SK-N-SH (cell line): ENCODE data around the gene PROM1. TPM values are rescaled to one million over a fixed set of nuclear protein-coding genes. Genes with fewer than 3 reads are reported as not detected.

Experiments
- CTCF ChIA-PET: fragments of 300-600, 350-600 bp; formaldehyde crosslinking; extraction: SDS; loops from one replicate; lab custom pipeline; 2021; lab: Yijun Ruan, JAX
- POLR2A ChIA-PET: fragments of 350-600 bp; sonication (Branson Sonifier 250); formaldehyde crosslinking; extraction: SDS; loops from one replicate; lab custom pipeline; 2020; ENCODE audit warnings: antibody characterized with exemption, inconsistent platforms; lab: Yijun Ruan, JAX
- DNase-seq: peaks from one replicate; pipeline ENCODE4 v3.0.0; 2012
- H2AFZ ChIP-seq: fragments of 200-600 bp; sonication (generic); 2 replicates; pipeline ENCODE4 v1.8.1; 2016; ENCODE audit warnings: antibody characterized with exemption, mild to moderate bottlenecking, low read depth
- H3F3A ChIP-seq: fragments of 200-600 bp; sonication (generic); replicated peaks from 2 replicates; pipeline ENCODE3; 2016; ENCODE audit warnings: antibody characterized with exemption, mild to moderate bottlenecking; ENCODE audit not compliant: insufficient read depth
- H3K27ac ChIP-seq, 2 experiments: fragments of 200-500 bp in 1 of 2; fragments of 200-600 bp in 1 of 2; sonication (Bioruptor generic) in 1 of 2; sonication (generic), shearing (Covaris generic) in 1 of 2; 2 replicates each; pipeline versions ENCODE4 v1.5.1 to v1.6.1; 2014 to 2016; ENCODE audit warnings: low read depth in 2 of 2, inconsistent platforms in 1 of 2, low read length in 1 of 2, mild to moderate bottlenecking in 1 of 2, mixed read lengths in 1 of 2
- H3K27me3 ChIP-seq: fragments of 200-600 bp; sonication (generic), shearing (Covaris generic); 2 replicates; pipeline ENCODE4 v1.6.1; 2016; ENCODE audit warnings: mixed run types; ENCODE audit not compliant: insufficient read depth
- H3K36me3 ChIP-seq, 2 experiments: fragments of 200-500 bp in 1 of 2; fragments of 200-600 bp in 1 of 2; sonication (Bioruptor generic) in 1 of 2; sonication (generic) in 1 of 2; replicated peaks in 1 of 2; 2 replicates each; pipeline versions ENCODE3 to v1.5.1; 2014 to 2016; ENCODE audit warnings: low read length in 1 of 2, mild to moderate bottlenecking in 1 of 2; ENCODE audit not compliant: insufficient read depth in 2 of 2, control insufficient read depth in 1 of 2
- H3K4me1 ChIP-seq, 2 experiments: fragments of 200-500 bp in 1 of 2; fragments of 200-600 bp in 1 of 2; sonication (Bioruptor generic) in 1 of 2; sonication (generic), shearing (Covaris generic) in 1 of 2; 2 replicates each; pipeline versions ENCODE4 v1.5.1 to v1.6.1; 2014 to 2016; ENCODE audit warnings: low read depth in 1 of 2, low read length in 1 of 2, mixed run types in 1 of 2; ENCODE audit not compliant: insufficient read depth in 2 of 2, control insufficient read depth in 1 of 2
- H3K4me2 ChIP-seq: fragments of 200-600 bp; sonication (generic), shearing (Covaris generic); 2 replicates; pipeline ENCODE4 v1.6.1; 2017; ENCODE audit warnings: mixed run types
- H3K4me3 ChIP-seq, 2 experiments: fragments of 200-500 bp in 1 of 2; fragments of 200-600 bp in 1 of 2; sonication (Bioruptor generic) in 1 of 2; sonication (generic), shearing (Covaris generic) in 1 of 2; 2 replicates each; pipeline versions ENCODE4 v1.5.1 to v1.8.1; 2014 to 2016; ENCODE audit warnings: low read depth in 2 of 2, inconsistent platforms in 1 of 2, low read length in 1 of 2, mild to moderate bottlenecking in 1 of 2, mixed read lengths in 1 of 2, moderate library complexity in 1 of 2
- H3K79me2 ChIP-seq: fragments of 200-600 bp; sonication (generic); 2 replicates; pipeline ENCODE4 v1.8.1; 2017; ENCODE audit warnings: mild to moderate bottlenecking; ENCODE audit not compliant: insufficient read depth
- H3K9ac ChIP-seq: fragments of 200-600 bp; sonication (generic); 2 replicates; pipeline ENCODE4 v1.6.1; 2017; ENCODE audit warnings: mixed run types
- H3K9me2 ChIP-seq: fragments of 200-600 bp; sonication (generic); 2 replicates; pipeline ENCODE4 v1.6.1; 2017; ENCODE audit warnings: mixed run types
- H3K9me3 ChIP-seq: fragments of 200-600 bp; sonication (generic); 2 replicates; pipeline ENCODE4 v1.6.1; 2017; ENCODE audit warnings: mixed run types, mild to moderate bottlenecking, moderate library complexity
- H4K20me1 ChIP-seq: fragments of 200-600 bp; sonication (generic); 2 replicates; pipeline ENCODE4 v1.6.1; 2017; ENCODE audit warnings: mild to moderate bottlenecking, mixed run types; ENCODE audit not compliant: insufficient read depth
- CHD2 ChIP-seq: fragments of 150-350 bp; IDR thresholded peaks from 2 replicates; pipeline ENCODE4 v1.6.1; 2018; ENCODE audit warnings: low read length; ENCODE audit not compliant: partially characterized antibody
- FOXJ3 ChIP-seq: sonication (generic); formaldehyde crosslinking; IDR thresholded peaks from 2 replicates; pipeline ENCODE4 v1.5.1; 2020; ENCODE audit warnings: mild to moderate bottlenecking, missing genetic modification reagents
- FOXM1 ChIP-seq: IDR thresholded peaks from 2 replicates; pipeline ENCODE4 v1.4.0; 2012; ENCODE audit warnings: low read depth, mild to moderate bottlenecking
- GABPA ChIP-seq: IDR thresholded peaks from 2 replicates; pipeline ENCODE4 v1.4.0; 2012; ENCODE audit warnings: low read depth, mild to moderate bottlenecking
- GATA2 ChIP-seq: sonication (generic); formaldehyde crosslinking; IDR thresholded peaks from 2 replicates; pipeline ENCODE4 v1.5.0; 2020; ENCODE audit warnings: mild to moderate bottlenecking, missing genetic modification reagents
- IRF3 ChIP-seq: fragments of 150-350 bp; IDR thresholded peaks from 2 replicates; pipeline ENCODE4 v1.6.1; 2016; ENCODE audit warnings: mild to moderate bottlenecking, low read depth, low read length
- JUND ChIP-seq: IDR thresholded peaks from 2 replicates; pipeline ENCODE4 v1.4.0; 2012
- MEF2A ChIP-seq: IDR thresholded peaks from 2 replicates; pipeline ENCODE4 v1.4.0; 2012; ENCODE audit warnings: low read depth, borderline replicate concordance
- NRF1 ChIP-seq: IDR thresholded peaks from 2 replicates; pipeline ENCODE4 v1.6.1; 2012; ENCODE audit warnings: low read depth, mild to moderate bottlenecking, low read length
- POLR2AphosphoS5 ChIP-seq: IDR thresholded peaks from 2 replicates; pipeline ENCODE4 v1.6.1; 2012; ENCODE audit warnings: low read depth, low read length
- RAD21 ChIP-seq: IDR thresholded peaks from 2 replicates; pipeline ENCODE4 v1.6.1; 2012; ENCODE audit warnings: mild to moderate bottlenecking, low read length
- RCOR1 ChIP-seq: fragments of 150-350 bp; IDR thresholded peaks from 2 replicates; pipeline ENCODE4 v1.6.1; 2017; ENCODE audit warnings: antibody characterized with exemption, low read length
- RXRA ChIP-seq: IDR thresholded peaks from 2 replicates; pipeline ENCODE4 v1.4.0; 2012; ENCODE audit warnings: low read depth, mild to moderate bottlenecking, borderline replicate concordance
- SIN3A ChIP-seq: IDR thresholded peaks from 2 replicates; pipeline ENCODE4 v1.6.1; 2012; ENCODE audit warnings: low read depth, mild to moderate bottlenecking, low read length, moderate library complexity, borderline replicate concordance
- TAF1 ChIP-seq: IDR thresholded peaks from 2 replicates; pipeline ENCODE4 v1.6.1; 2012; ENCODE audit warnings: low read depth, mild to moderate bottlenecking, low read length, moderate library complexity, borderline replicate concordance
- TEAD4 ChIP-seq: IDR thresholded peaks from 2 replicates; pipeline ENCODE4 v1.4.0; 2012; ENCODE audit warnings: mild to moderate bottlenecking, borderline replicate concordance; ENCODE audit not compliant: insufficient read depth
- USF1 ChIP-seq: IDR thresholded peaks from 2 replicates; pipeline ENCODE4 v1.4.0; 2012; ENCODE audit warnings: low read depth, borderline replicate concordance
- ZBTB33 ChIP-seq: IDR thresholded peaks from 2 replicates; pipeline ENCODE4 v1.4.0; 2012; ENCODE audit warnings: low read depth, borderline replicate concordance
- WGBS: methylation state at CpG from one replicate; pipeline ENCODE4 v1.1.6; 2017; ENCODE audit warnings: low lambda C conversion rate; 5-methylcytosine and 5-hydroxymethylcytosine counted together
- polyA plus RNA-seq, 3 experiments: library from polyadenylated mRNA; depleted of rRNA; stranded (reverse); fragments of >200 nt; gene quantifications; 2 replicates each; pipeline ENCODE4 v1.2.3, GENCODE V29; 2012
- TF ChIP-seq, protein P1 (sequence below): IDR thresholded peaks from 2 replicates; pipeline ENCODE4; 2012
- TF ChIP-seq, protein P2 (sequence below): fragments of 150-350 bp; IDR thresholded peaks from 2 replicates; pipeline ENCODE4 v1.6.1; 2017; ENCODE audit warnings: antibody characterized with exemption, low read length, low read depth, borderline replicate concordance

Gene PROM1
- polyA plus RNA-seq, 1 of the 3 experiments (the other 2 are of a cell fraction) = not detected

GRCh38 chr4:16025268-16025667 lies 58.6 kb downstream of the PROM1 start:
- TF ChIP-seq NRF1 (no peak), TAF1 (no peak), JUND (no peak), TEAD4 (no peak), USF1 (no peak), FOXM1 (no peak), RAD21 (no peak), CHD2 (no peak), SIN3A (no peak), RCOR1 (no peak), MEF2A (no peak), GABPA (no peak), RXRA (no peak), FOXJ3 (CRISPR knock-in tag) (no peak), POLR2AphosphoS5 (no peak)
- TF ChIP-seq, protein P1, sequence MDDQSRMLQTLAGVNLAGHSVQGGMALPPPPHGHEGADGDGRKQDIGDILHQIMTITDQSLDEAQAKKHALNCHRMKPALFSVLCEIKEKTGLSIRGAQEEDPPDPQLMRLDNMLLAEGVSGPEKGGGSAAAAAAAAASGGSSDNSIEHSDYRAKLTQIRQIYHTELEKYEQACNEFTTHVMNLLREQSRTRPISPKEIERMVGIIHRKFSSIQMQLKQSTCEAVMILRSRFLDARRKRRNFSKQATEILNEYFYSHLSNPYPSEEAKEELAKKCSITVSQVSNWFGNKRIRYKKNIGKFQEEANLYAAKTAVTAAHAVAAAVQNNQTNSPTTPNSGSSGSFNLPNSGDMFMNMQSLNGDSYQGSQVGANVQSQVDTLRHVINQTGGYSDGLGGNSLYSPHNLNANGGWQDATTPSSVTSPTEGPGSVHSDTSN = no peak
- Histone ChIP-seq H3K27ac (no peak overlapping the region), H3K4me1 (peaks cover 0 to 5% of the 10 kb centered on the region in 2 experiments; a peak in 1 of 4 replicates), H3K4me3 (no peak overlapping the region), H3K79me2 (no peaks in the 10 kb centered on the region), H4K20me1 (no peaks in the 10 kb centered on the region), H3K9me3 (no peaks in the 10 kb centered on the region), H3K36me3 (no peaks in the 10 kb centered on the region), H3K9me2 (no peaks in the 10 kb centered on the region), H3K9ac (no peak overlapping the region), H3F3A (no peaks in the 10 kb centered on the region), H2AFZ (no peak overlapping the region), H3K4me2 (no peak overlapping the region), H3K27me3 (no peaks in the 10 kb centered on the region; the same call in 1 of the 2 replicates)
- no peak for DNase-seq
- ChIA-PET POLR2A (no interaction called here), CTCF (interaction anchor here (0.6 to 1.0 kb wide), 11 partner anchors 17 to 1047 kb away, joined by 3 to 10 read pairs (median 5); no protein-coding TSS in a partner anchor)
- 74% methylated on average over 5 of the region's 5 CpGs for WGBS

DNA sequence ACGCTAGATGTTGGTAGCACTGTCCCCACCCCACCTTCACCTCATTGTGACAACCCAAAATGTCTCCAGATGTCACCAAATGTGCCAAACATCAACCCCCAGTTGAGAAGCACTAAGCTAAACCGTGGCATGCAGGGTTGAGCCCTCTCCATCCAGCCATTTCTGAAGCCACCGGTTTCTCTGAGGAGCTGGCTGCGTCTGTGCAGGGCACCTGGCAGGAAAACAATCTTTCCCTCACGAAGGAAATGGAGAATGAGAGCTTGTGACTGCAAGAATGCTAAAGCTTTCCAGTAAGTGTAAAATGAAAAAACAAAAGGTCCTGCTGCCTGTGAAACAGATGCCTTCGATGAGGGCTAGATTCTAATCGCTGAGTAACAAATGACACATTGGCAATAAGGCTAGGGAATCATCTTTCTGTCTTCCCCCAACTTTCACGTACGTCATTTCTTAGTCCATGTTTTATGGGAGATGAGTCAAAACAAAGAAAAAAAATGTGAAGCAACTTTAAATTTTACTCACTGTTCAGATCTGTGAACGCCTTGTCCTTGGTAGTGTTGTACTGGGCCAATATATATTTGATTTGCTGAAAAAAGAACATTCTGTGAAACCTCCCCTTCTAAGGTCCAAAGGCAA lies 59.9 kb downstream of the PROM1 start:
- no peak overlapping the region for H3K9ac ChIP-seq
- peaks cover 0 to 1% of the 10 kb centered on the region in 2 experiments; a peak in 1 of 4 replicates for H3K4me1 ChIP-seq
- POLR2A ChIA-PET = no interaction called here
- no peaks in the 10 kb centered on the region; the same call in 1 of the 2 replicates for H3K27me3 ChIP-seq
- H3K9me2 ChIP-seq = no peaks in the 10 kb centered on the region
- no peak overlapping the region for H3K27ac ChIP-seq
- no peaks in the 10 kb centered on the region for H3K9me3 ChIP-seq
- H4K20me1 ChIP-seq = no peaks in the 10 kb centered on the region
- DNase-seq = no peak
- 43% methylated on average over 9 of the region's 10 CpGs for WGBS
- CTCF ChIA-PET = interaction anchor here (0.6 to 1.0 kb wide), 3 partner anchors 182 to 301 kb away, joined by 3 to 5 read pairs (median 4); no protein-coding TSS in a partner anchor
- no peaks in the 10 kb centered on the region for H3K36me3 ChIP-seq
- no peaks in the 10 kb centered on the region for H3F3A ChIP-seq
- H2AFZ ChIP-seq = no peak overlapping the region
- H3K4me2 ChIP-seq = no peak overlapping the region
- no peaks in the 10 kb centered on the region for H3K79me2 ChIP-seq
- H3K4me3 ChIP-seq = no peak overlapping the region
- TF ChIP-seq IRF3 = no peak
- no peak for TF ChIP-seq USF1
- no peak for TF ChIP-seq GATA2 (CRISPR knock-in tag)
- TF ChIP-seq TAF1 = no peak
- no peak for TF ChIP-seq ZBTB33
- TF ChIP-seq, protein P2, sequence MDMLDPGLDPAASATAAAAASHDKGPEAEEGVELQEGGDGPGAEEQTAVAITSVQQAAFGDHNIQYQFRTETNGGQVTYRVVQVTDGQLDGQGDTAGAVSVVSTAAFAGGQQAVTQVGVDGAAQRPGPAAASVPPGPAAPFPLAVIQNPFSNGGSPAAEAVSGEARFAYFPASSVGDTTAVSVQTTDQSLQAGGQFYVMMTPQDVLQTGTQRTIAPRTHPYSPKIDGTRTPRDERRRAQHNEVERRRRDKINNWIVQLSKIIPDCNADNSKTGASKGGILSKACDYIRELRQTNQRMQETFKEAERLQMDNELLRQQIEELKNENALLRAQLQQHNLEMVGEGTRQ = no peak
- TF ChIP-seq FOXJ3 (CRISPR knock-in tag) = no peak
- TF ChIP-seq NRF1 = no peak
